Measurements from ENCODE around the gene CCS.
A peak's percentile ranks its signal among the peaks of the same experiment; 100 is the strongest.
"Not testable (repeated sequence)": the region's sequence is repeated elsewhere in the genome, so short reads cannot be mapped to it uniquely, and the experiment has no call there.

CCS gene

GRCh38 chr11:66561975-66562248, 31.1 kb upstream of the CCS start:
- DNase-seq = no peak

- no peak for DNase-seq
Observed at GRCh38 chr11:66562275-66562674, 30.7 kb upstream of the CCS start.

DNA sequence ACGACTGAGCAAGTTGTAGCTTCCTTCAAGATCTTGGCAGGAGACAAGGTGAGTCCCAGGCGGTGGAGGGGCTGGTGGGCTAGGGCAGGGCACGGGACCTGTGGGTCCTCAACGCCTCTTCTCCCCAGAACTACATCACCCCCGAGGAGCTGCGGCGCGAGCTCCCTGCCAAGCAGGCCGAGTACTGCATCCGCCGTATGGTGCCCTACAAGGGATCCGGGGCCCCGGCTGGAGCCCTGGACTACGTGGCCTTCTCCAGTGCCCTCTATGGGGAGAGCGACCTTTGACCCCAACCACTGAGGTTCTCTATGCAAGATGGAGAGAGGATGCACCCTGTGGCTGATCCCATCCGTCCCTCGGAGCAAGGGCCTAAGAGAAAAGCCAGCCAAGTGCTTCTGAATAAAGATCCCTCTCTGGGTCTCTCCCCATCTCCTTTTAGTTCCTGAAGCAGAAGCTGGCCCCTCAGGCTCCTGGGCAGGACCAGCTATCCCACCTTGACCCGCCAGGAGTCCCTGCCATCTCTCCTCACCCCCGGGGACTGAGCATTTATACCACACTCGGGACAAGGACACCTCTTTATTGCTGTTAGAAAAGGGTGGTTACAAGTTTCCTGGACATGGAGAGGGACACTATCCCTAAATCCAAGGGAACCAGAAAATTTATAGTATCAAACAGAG, 29.9 kb upstream of the CCS start:
- DNase-seq = no peak

- DNase-seq = no peak
Observed at GRCh38 chr11:66563832-66564231, 29.2 kb upstream of the CCS start.

- no peak for DNase-seq
Observed at GRCh38 chr11:66564538-66564937, 28.4 kb upstream of the CCS start.

- DNase-seq = no peak
Observed at GRCh38 chr11:66564984-66565383, 28.0 kb upstream of the CCS start.

- DNase-seq = no peak
Observed at GRCh38 chr11:66566221-66566620, 26.8 kb upstream of the CCS start.

GRCh38 chr11:66567787-66568123, 25.2 kb upstream of the CCS start:
- no peak for DNase-seq

DNA sequence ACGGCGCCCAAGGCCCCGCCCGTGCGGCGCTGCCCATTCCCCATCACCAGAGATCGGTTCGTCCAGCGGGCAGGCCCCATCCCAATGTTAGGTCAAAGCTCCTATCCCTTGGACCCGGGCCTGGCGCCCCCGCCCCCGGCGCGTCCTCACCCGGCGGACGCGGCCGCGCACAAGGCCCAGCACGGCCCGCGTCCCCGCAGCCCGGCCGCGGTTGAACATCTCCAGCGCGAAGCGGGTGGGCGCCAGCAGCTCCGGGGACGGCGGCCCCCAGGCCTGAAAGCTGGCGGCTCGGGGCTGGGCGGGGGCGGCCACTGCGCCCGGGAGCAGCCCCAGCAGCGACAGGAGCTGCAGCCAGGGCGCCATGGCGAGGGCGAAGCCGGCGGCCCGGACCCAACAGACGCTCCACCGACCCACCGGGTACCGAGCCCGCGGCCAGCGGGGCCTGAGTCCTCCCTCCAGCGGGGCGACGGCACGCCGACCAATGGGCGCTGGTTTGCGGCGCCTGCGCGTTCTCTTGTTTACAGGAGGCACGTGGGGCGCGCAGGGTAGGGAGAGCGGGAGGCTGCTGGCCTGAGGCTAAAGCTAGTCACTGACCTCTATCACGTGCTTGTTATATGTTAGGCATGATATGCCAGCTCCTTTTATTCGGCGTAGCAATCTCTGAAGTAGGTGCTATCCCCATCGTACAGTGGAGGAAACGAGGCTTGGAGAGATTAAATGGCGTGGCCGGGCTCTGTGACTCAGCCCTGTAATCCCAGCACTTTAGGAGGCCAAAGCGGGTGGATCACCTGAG, 24.7 kb upstream of the CCS start, which contains the start of gene CTSF:
Gene CTSF, minus strand, starts transcription at position 483 of the 793 bp plus-strand sequence. Its CDS starts 120 bp downstream, at position 363.
- peak; percentile 82 for DNase-seq

DNA sequence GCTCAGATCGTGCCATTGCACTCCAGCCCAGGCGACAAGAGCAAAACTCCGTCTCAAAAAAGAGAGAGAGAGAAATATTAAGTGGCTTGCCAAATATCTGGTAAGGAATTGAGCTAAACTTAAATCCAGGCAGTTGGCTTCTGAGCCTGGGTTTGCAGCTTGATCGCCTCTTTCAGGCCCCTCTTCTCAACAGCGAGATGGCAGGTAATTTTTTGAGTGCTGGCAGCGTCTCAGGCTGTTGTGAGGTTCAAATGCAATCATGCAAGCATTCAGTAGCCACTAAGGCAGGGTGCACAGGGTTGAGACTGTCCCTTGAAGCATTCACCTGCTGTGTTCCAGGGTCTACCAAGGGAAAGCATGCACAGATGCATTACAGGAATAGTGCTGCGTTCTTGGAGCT, 23.9 kb upstream of the CCS start:
- no peak for DNase-seq

DNA sequence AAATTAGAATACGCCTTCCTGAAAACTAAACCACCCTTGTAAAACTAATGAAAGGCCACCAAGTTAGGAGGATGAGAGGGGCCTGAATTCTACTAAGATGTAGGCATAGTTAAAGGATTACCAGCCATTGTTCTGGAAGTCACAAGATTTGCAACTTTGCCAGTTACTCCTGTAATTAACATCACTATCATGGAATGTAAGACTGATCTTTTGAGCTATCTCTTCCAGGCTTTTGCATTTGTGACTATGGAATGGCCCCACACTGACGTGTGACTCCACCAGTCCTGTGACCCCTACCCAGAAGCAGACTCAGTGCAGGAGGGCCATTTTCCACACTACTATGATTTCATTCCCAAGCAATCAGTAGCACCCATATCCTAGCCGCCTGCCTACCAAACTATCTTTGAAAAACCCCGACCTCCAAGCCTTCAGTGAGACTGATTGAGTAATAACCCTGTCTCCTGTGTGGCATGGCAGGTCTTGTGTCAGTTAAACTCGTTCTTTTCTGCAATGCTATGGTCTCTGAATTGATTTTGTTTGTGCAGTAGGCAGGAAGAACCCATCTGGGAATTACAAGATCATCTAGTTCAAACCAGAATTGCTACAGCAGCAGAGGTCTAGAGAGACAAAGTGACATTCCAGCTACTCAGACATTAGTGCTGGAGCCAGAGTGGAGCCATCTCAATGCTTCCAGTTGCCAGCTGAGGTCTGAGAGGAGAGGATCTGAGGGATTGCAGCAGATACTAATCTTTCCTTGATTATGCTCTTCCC, 22.7 kb upstream of the CCS start:
- DNase-seq = no peak

GRCh38 chr11:66570850-66571180, 22.2 kb upstream of the CCS start:
- no peak for DNase-seq

GRCh38 chr11:66579017-66579606, 13.9 kb upstream of the CCS start:
- peak; percentile 72 for DNase-seq

GRCh38 chr11:66580803-66581202, 12.2 kb upstream of the CCS start:
- no peak for DNase-seq

GRCh38 chr11:66581261-66581660, 11.7 kb upstream of the CCS start:
- no peak for DNase-seq

GRCh38 chr11:66582565-66583147, 10.3 kb upstream of the CCS start:
- not testable (repeated sequence) for DNase-seq

GRCh38 chr11:66585447-66585846, 7.5 kb upstream of the CCS start:
- not testable (repeated sequence) for DNase-seq

DNA sequence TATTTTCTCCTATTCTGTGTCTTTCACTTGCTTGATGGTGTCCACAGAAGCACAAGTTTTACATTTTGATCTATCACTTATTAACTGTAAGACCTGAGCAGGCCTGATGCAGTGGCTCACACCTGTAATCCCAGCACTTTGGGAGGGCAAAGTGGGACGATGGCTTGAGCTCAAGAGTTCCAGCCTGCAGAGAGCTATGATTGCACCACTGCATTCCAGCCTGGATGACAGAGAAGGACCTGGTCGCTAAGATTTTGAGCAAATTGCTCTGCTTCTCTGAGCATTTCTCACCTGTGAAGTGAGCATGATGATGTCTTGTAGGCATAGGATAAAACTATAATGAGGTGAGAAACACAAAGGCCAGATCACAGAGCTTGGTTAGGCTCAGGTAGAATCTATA, 6.8 kb upstream of the CCS start:
- no peak for DNase-seq

DNA sequence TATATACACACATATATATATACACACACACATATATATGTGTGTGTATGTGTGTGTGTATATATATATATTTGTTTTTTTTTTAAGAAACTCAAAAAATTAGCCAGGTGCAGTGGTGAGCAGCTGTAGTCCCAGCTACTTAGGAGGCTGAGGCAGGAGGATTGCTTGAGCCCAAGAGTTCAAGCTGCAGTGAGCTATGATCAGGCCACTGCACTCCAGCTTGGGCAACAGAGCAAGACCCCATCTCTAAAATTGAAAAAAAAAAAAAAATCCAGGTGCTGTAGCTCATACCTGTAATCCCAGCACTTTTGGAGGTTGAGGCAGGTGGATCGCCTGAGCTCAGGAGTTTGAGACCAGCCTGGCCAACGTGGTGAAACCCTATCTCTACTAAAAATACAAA, 3.7 kb upstream of the CCS start:
- DNase-seq = not testable (repeated sequence)

DNA sequence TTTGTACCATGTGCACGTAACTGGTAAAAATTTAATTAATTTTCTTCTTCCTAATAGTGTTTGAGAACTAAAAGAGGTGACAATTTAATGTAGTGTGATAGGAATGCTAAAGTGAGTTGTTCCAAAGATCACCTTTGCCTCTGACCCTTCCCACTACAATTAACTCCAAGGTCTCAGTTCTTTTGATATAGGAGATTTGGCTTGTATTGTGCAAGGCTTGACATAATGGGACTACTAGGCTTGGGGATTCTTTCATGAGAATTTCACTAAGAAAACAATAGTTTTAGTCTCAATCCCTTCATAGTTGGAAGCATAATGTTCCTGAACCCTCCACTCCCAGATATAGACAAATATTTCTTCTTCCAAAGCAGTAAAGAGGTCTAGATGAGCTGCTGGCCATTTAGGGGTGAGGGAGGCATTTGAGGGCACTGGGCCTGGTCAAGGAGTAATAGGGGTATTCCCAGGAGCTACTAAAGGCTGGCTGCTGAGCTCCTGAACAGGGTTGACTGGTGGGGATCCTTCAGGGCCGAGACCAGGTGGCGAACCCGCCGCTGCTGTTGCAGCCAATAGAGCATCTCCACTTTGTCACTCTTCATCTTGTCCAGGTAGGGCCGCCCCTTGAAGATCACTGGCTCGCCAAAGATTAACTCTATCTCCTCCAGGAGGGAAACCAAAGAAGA, 2.8 kb upstream of the CCS start:
- no peak for DNase-seq

DNA sequence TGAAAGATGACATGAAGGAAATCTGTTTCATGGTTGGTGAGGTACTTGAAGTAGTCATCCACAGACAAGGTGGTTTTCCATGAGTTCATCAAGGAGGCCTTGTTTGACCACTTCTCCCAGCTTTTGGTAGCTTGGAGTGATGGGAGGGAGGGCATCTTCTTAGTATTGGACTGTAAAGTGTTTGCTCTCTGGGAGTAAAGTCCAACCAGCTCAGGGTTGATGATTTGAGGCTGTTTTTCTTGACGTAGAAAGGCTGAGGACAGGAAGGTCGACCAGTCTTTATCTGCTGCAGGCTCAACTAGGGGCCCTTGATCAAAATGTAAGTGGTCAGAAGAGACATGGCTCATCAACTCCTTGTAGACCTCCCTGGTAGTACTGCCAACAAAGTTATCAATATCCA, 1.8 kb upstream of the CCS start:
- DNase-seq = no peak

DNA sequence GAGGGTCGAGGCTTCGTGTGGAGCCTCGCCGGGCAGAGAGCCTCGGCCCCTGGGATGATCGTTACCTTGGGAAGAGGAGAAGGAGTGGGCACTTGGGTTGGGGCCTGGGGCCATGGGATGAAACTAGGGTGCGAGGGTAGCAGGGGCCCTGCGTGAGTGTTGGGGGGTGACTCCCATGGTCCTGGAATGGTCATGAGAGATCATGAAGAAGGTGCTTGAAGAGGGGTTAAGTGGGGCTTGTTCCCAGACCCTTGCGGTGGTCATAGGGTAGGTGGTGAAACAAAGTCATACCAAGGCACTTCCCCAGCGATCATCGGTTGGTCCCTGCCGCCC, 284 bp downstream of the CCS start:
- DNase-seq = no peak

- DNase-seq = no peak
Observed at GRCh38 chr11:66593650-66594049, 665 bp downstream of the CCS start.

Measured in EL (cell line).